GM18499 (cell line): ENCODE measurements around the gene CYP19A1.
"Not testable (repeated sequence)": the region's sequence is repeated elsewhere in the genome, so short reads cannot be mapped to it uniquely, and the experiment has no call there.

Source experiments
- ATAC-seq: cut with Tn5 transposase; IDR thresholded peaks from one replicate; pipeline ENCODE4 v1.9.1; 2021; ENCODE audit warnings: moderate number of reproducible peaks; ENCODE audit not compliant: insufficient read depth, unreplicated experiment

CYP19A1 gene

GRCh38 chr15:51302480-51302879 lies 35.9 kb downstream of the CYP19A1 start:
- ATAC-seq = no peak

- no peak for ATAC-seq
These were observed 39.0 kb downstream of the CYP19A1 start for GRCh38 chr15:51299187-51300015.

- ATAC-seq = no peak
These were observed 39.8 kb downstream of the CYP19A1 start for GRCh38 chr15:51298620-51299019.

- no peak for ATAC-seq
These were observed 47.7 kb downstream of the CYP19A1 start for GRCh38 chr15:51290720-51291119.

GRCh38 chr15:51289290-51289689 lies 49.1 kb downstream of the CYP19A1 start:
- ATAC-seq = no peak

- no peak for ATAC-seq
These were observed 50.0 kb downstream of the CYP19A1 start for GRCh38 chr15:51288143-51289065.

GRCh38 chr15:51286816-51287215 lies 51.6 kb downstream of the CYP19A1 start:
- no peak for ATAC-seq

- no peak for ATAC-seq
These were observed 53.0 kb downstream of the CYP19A1 start for GRCh38 chr15:51285399-51285798.

GRCh38 chr15:51284871-51285270 lies 53.5 kb downstream of the CYP19A1 start:
- no peak for ATAC-seq

GRCh38 chr15:51283026-51283425 lies 55.4 kb downstream of the CYP19A1 start:
- no peak for ATAC-seq

GRCh38 chr15:51282241-51282640 lies 56.2 kb downstream of the CYP19A1 start:
- ATAC-seq = not testable (repeated sequence)

GRCh38 chr15:51281368-51281967 lies 56.9 kb downstream of the CYP19A1 start:
- no peak for ATAC-seq

- ATAC-seq = no peak
These were observed 57.6 kb downstream of the CYP19A1 start for GRCh38 chr15:51280838-51281237.

- no peak for ATAC-seq
These were observed 59.0 kb downstream of the CYP19A1 start for GRCh38 chr15:51279391-51279790.

GRCh38 chr15:51277101-51277500 lies 61.3 kb downstream of the CYP19A1 start:
- ATAC-seq = no peak

GRCh38 chr15:51274956-51275355 lies 63.4 kb downstream of the CYP19A1 start:
- ATAC-seq = no peak

- ATAC-seq = no peak
These were observed 67.7 kb downstream of the CYP19A1 start for GRCh38 chr15:51270706-51271105.

- no peak for ATAC-seq
These were observed 68.9 kb downstream of the CYP19A1 start for GRCh38 chr15:51269496-51269895.

GRCh38 chr15:51267703-51268083 lies 70.7 kb downstream of the CYP19A1 start:
- no peak for ATAC-seq

- ATAC-seq = no peak
These were observed 71.2 kb downstream of the CYP19A1 start for GRCh38 chr15:51267051-51267702.
